PC-3 (cell line): ENCODE measurements around the gene TMEM131. TPM values are rescaled to one million over a fixed set of nuclear protein-coding genes. Genes with fewer than 3 reads are reported as not detected.

Experiments
- ATAC-seq: fragments of 200-7000 bp; cut with Tn5 transposase; 2 replicates; pipeline ENCODE4 v1.9.1; 2020; ENCODE audit warnings: mild to moderate bottlenecking, moderate library complexity
- BruUV-seq: library from RNA; stranded (reverse); fragments of 400-500 nt; replicated peaks from 2 replicates; lab custom pipeline; 2021; lab: Mats Ljungman, UMichigan
- CTCF ChIA-PET: fragments of 300-600 bp; sonication (Branson Sonifier 250); formaldehyde crosslinking; loops from one replicate; lab custom pipeline; 2022; ENCODE audit warnings: antibody characterized with exemption; lab: Charles Lee
- POLR2A ChIA-PET: fragments of 300-600 bp; sonication (Branson Sonifier 250); formaldehyde crosslinking; loops from one replicate; lab custom pipeline; 2022; ENCODE audit warnings: antibody characterized with exemption; ENCODE audit not compliant: unreplicated experiment; lab: Charles Lee
- DNase-seq: peaks from one replicate; pipeline ENCODE4 v3.0.0-alpha.2; 2015
- H2AFZ ChIP-seq: fragments of 300-600 bp; sonication (generic); 2 replicates; pipeline ENCODE4 v1.6.0; 2016; ENCODE audit warnings: antibody characterized with exemption, low read length
- H3F3A ChIP-seq: fragments of 300-600 bp; sonication (generic); one replicate; pipeline ENCODE4 v1.6.0; 2017; ENCODE audit warnings: antibody characterized with exemption, low read length, control low read depth, mild to moderate bottlenecking; ENCODE audit not compliant: unreplicated experiment
- H3K27ac ChIP-seq: fragments of 300-600 bp; sonication (generic); 2 replicates; pipeline ENCODE4 v1.5.1; 2016; ENCODE audit warnings: mild to moderate bottlenecking, low read length
- H3K27me3 ChIP-seq: fragments of 300-600 bp; sonication (generic); 2 replicates; pipeline ENCODE4 v1.6.1; 2016; ENCODE audit warnings: low read length, mixed read lengths
- H3K36me3 ChIP-seq: fragments of 300-600 bp; sonication (generic); 2 replicates; pipeline ENCODE4 v1.6.1; 2016; ENCODE audit warnings: low read depth, mixed run types, low read length, mixed read lengths
- H3K4me1 ChIP-seq: fragments of 300-600 bp; sonication (generic); 2 replicates; pipeline ENCODE4 v1.5.1; 2016; ENCODE audit warnings: low read length; ENCODE audit not compliant: insufficient read depth
- H3K4me2 ChIP-seq: fragments of 300-600 bp; sonication (generic); 2 replicates; pipeline ENCODE4 v1.6.0; 2016; ENCODE audit warnings: low read length
- H3K4me3 ChIP-seq: fragments of 300-600 bp; sonication (generic); 2 replicates; pipeline ENCODE4 v1.5.1; 2016; ENCODE audit warnings: mild to moderate bottlenecking, low read length, mixed read lengths
- H3K79me2 ChIP-seq: fragments of 300-600 bp; sonication (generic); 2 replicates; pipeline ENCODE4 v1.6.1; 2017; ENCODE audit warnings: low read length, mixed read lengths
- H3K9ac ChIP-seq: fragments of 300-600 bp; sonication (generic); 2 replicates; pipeline ENCODE4 v1.6.0; 2016; ENCODE audit warnings: mild to moderate bottlenecking, low read length
- H3K9me2 ChIP-seq: fragments of 300-600 bp; sonication (generic); replicated peaks from 2 replicates; pipeline ENCODE4 v1.6.1; 2016; ENCODE audit warnings: mixed run types, low read length, mixed read lengths
- H3K9me3 ChIP-seq: fragments of 300-600 bp; sonication (generic); 2 replicates; pipeline ENCODE4 v1.6.1; 2016; ENCODE audit warnings: low read length, mixed read lengths
- H4K20me1 ChIP-seq: fragments of 300-600 bp; sonication (generic); 2 replicates; pipeline ENCODE4 v1.6.1; 2016; ENCODE audit warnings: low read length, mixed read lengths
- EZH2 ChIP-seq: fragments of 300-600 bp; sonication (generic); IDR thresholded peaks from one replicate; pipeline ENCODE4 v1.6.1; 2017; ENCODE audit warnings: antibody characterized with exemption, mild to moderate bottlenecking, low read length; ENCODE audit not compliant: unreplicated experiment
- EZH2phosphoT487 ChIP-seq: fragments of 300-600 bp; sonication (generic); IDR thresholded peaks from 2 replicates; pipeline ENCODE4 v1.6.1; 2018; ENCODE audit warnings: mild to moderate bottlenecking, antibody characterized with exemption, low read length, borderline replicate concordance
- intact Hi-C: fragments of 100-400 bp; cut with micrococcal nuclease; formaldehyde crosslinking; loops from 2 replicates; pipeline ENCODE4 v1.9.0; 2023
- total RNA-seq: library from RNA; depleted of rRNA; stranded (reverse); fragments of >200 nt; gene quantifications from 2 replicates; pipeline ENCODE4 v1.2.3, GENCODE V29; 2014
- TF ChIP-seq, protein P1 (sequence below): fragments of 300-600 bp; sonication (generic); conservative IDR thresholded peaks from 2 replicates; pipeline ENCODE4 v1.5.1; 2017; ENCODE audit warnings: antibody characterized with exemption, low read depth, mild to moderate bottlenecking, low read length

TMEM131 gene
- total RNA-seq, 1 experiment from 2014 or later: 21.1 TPM

DNA sequence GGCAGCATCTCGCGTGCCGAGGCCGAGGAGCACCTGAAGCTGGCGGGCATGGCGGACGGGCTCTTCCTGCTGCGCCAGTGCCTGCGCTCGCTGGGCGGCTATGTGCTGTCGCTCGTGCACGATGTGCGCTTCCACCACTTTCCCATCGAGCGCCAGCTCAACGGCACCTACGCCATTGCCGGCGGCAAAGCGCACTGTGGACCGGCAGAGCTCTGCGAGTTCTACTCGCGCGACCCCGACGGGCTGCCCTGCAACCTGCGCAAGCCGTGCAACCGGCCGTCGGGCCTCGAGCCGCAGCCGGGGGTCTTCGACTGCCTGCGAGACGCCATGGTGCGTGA lies 271.7 kb downstream of the TMEM131 start:
- Histone ChIP-seq H3K4me1 (peaks cover 9% of the 10 kb centered on the region), H3K9ac (no peak overlapping the region)
- CTCF ChIA-PET: no interaction called here

DNA sequence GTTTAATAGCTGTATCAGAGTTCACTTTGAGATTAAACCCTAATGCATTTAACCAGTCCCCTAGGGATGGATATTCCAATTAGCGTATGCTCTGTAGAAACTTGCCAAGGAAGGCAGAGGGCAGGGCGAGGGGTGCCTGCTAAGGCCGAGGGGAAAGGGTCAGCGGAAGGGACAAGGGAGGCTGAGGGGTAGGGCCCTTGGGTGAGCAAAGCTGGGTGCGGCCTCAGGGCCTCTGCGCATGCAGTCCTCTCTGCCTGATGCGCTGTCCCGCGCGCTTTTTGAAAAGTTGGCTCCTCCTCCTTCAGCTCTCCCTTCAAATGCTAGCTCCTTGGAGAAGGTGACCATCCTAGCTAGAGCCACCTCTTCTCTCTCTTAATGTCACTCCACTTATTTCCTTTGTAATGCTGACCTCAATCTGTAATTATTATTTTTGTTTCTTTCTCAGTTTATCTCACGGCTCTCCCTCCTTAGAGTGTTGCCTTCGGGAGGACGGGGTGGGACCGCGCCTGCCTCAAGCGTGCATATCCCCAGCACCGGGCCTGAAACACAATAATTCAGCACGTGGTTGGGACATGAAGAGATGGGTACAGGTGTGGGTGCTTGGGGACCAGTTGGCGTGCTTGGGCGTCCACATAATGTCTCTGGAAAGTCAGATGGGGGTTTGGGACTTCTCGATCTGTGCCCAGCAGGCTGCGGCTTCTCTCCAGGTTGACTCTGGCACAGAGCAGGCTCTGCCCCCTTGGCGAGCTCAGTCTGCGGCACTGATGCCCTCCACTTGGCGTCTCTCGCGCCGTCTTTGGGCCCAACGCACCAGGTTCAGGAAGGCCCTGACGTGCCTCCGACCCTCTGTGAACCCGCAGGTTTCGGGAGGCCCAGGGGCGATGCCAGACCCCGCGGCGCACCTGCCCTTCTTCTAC lies 272.3 kb downstream of the TMEM131 start:
- ChIA-PET POLR2A (no interaction called here), CTCF (no interaction called here)
- intact Hi-C loops: no loop called here
- peaks cover 7% of the 10 kb centered on the region for H3K4me1 ChIP-seq
- H3K27me3 ChIP-seq: no peaks in the 10 kb centered on the region
- no TSS peak for BruUV-seq
- no peak overlapping the region for H3K27ac ChIP-seq
- H3K9me2 ChIP-seq: no peaks in the 10 kb centered on the region
- H3K4me3 ChIP-seq: no peak overlapping the region
- H3K9ac ChIP-seq: no peak overlapping the region
- DNase-seq (no peak), ATAC-seq (no peak)
- H3K9me3 ChIP-seq: no peaks in the 10 kb centered on the region
- H3F3A ChIP-seq: no peaks in the 10 kb centered on the region
- H2AFZ ChIP-seq: no peak overlapping the region
- H4K20me1 ChIP-seq: no peaks in the 10 kb centered on the region
- H3K4me2 ChIP-seq: no peak overlapping the region
- no peaks in the 10 kb centered on the region for H3K79me2 ChIP-seq
- TF ChIP-seq EZH2phosphoT487: no peak
- no peaks in the 10 kb centered on the region for H3K36me3 ChIP-seq

More for the DNA sequence above, 271.7 kb downstream of the TMEM131 start:
- TF ChIP-seq, protein P1, sequence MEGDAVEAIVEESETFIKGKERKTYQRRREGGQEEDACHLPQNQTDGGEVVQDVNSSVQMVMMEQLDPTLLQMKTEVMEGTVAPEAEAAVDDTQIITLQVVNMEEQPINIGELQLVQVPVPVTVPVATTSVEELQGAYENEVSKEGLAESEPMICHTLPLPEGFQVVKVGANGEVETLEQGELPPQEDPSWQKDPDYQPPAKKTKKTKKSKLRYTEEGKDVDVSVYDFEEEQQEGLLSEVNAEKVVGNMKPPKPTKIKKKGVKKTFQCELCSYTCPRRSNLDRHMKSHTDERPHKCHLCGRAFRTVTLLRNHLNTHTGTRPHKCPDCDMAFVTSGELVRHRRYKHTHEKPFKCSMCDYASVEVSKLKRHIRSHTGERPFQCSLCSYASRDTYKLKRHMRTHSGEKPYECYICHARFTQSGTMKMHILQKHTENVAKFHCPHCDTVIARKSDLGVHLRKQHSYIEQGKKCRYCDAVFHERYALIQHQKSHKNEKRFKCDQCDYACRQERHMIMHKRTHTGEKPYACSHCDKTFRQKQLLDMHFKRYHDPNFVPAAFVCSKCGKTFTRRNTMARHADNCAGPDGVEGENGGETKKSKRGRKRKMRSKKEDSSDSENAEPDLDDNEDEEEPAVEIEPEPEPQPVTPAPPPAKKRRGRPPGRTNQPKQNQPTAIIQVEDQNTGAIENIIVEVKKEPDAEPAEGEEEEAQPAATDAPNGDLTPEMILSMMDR: no peak
- TF ChIP-seq EZH2: no peak
- TF ChIP-seq EZH2phosphoT487: no peak
- DNase-seq (no peak), ATAC-seq (no peak)
- Histone ChIP-seq H3K4me2 (no peak overlapping the region), H3F3A (no peaks in the 10 kb centered on the region), H3K4me3 (no peak overlapping the region), H2AFZ (no peak overlapping the region), H3K27me3 (no peaks in the 10 kb centered on the region), H4K20me1 (no peaks in the 10 kb centered on the region), H3K9me3 (no peaks in the 10 kb centered on the region), H3K79me2 (no peaks in the 10 kb centered on the region), H3K36me3 (no peaks in the 10 kb centered on the region), H3K9me2 (no peaks in the 10 kb centered on the region), H3K27ac (no peak overlapping the region)
- no TSS peak for BruUV-seq
- POLR2A ChIA-PET: no interaction called here
- intact Hi-C loops: no loop called here

DNA sequence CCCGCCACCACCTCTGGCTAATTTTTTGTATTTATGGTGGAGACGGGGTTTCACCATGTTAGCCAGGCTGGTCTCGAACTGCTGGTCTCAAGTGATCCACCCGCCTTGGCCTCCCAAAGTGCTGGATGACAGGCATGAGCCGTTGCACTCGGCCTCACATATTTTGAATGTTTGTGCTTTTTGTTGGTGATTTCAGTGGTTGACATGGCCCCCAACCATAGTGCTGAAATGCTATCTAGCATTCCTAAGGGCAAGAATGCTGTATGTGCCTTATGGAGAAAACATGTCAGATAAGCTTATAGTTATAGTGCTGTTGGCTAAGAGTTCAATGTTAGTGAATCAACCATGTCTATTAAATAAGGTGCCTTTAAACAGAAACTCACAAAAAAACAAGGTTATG lies 273.5 kb downstream of the TMEM131 start:
- no peak overlapping the region for H3K27ac ChIP-seq
- ATAC-seq (no peak), DNase-seq (no peak)
- no peak overlapping the region for H2AFZ ChIP-seq
- H3K4me1 ChIP-seq: no peaks in the 10 kb centered on the region
- H3K9me2 ChIP-seq: no peaks in the 10 kb centered on the region
- no peaks in the 10 kb centered on the region for H4K20me1 ChIP-seq
- H3K27me3 ChIP-seq: no peaks in the 10 kb centered on the region
- H3K4me3 ChIP-seq: no peak overlapping the region
- no peaks in the 10 kb centered on the region for H3K9me3 ChIP-seq
- BruUV-seq: no TSS peak
- TF ChIP-seq EZH2: no peak
- no peak for TF ChIP-seq EZH2phosphoT487
- TF ChIP-seq, protein P1: no peak
- ChIA-PET POLR2A (no interaction called here), CTCF (no interaction called here)
- no peaks in the 10 kb centered on the region for H3K36me3 ChIP-seq
- no peak overlapping the region for H3K4me2 ChIP-seq
- H3K9ac ChIP-seq: no peak overlapping the region
- no peaks in the 10 kb centered on the region for H3F3A ChIP-seq
- H3K79me2 ChIP-seq: no peaks in the 10 kb centered on the region
- intact Hi-C loops: no loop called here
